ENCODE results near the gene ANKS1A. TPM values are rescaled to one million over a fixed set of nuclear protein-coding genes. Genes with fewer than 3 reads are reported as not detected.

ANKS1A gene
- polyA plus RNA-seq, 1 experiment: 5.1 TPM

GRCh38 chr6:34955442-34955841 lies 66.4 kb downstream of the ANKS1A start:
- Histone ChIP-seq H3K27me3 (ENCODE audit: control insufficient read depth, insufficient read depth, low read length) (no peaks in the 10 kb centered on the region), H3K4me3 (ENCODE audit: low read depth, low read length) (no peak overlapping the region), H3K9me3 (ENCODE audit: control insufficient read depth, insufficient read depth, low read length) (no peaks in the 10 kb centered on the region), H3K27ac (ENCODE audit: low read depth, low read length) (no peak overlapping the region)
- CTCF ChIA-PET: interaction anchor here (1.4 kb wide), 1 partner anchor 250 kb away, joined by 3 read pairs; no protein-coding TSS in a partner anchor
- no peak for DNase-seq (ENCODE audit: low read depth, low spot score)
- TF ChIP-seq CTCF (IDR thresholded peaks at IDR 0.05; ENCODE audit: low read depth, low read length): no peak
- POLR2A ChIA-PET: no interaction called here

- no peak for TF ChIP-seq CTCF (IDR thresholded peaks at IDR 0.05; ENCODE audit: low read depth, low read length)
- CTCF ChIA-PET: no interaction called here
- POLR2A ChIA-PET: no interaction called here
- DNase-seq (ENCODE audit: low read depth, low spot score): no peak
- H3K27me3 ChIP-seq (ENCODE audit: control insufficient read depth, insufficient read depth, low read length): no peaks in the 10 kb centered on the region
- no peak overlapping the region for H3K4me3 ChIP-seq (ENCODE audit: low read depth, low read length)
- no peak overlapping the region for H3K27ac ChIP-seq (ENCODE audit: low read depth, low read length)
- no peaks in the 10 kb centered on the region for H3K9me3 ChIP-seq (ENCODE audit: control insufficient read depth, insufficient read depth, low read length)
These were observed 68.3 kb downstream of the ANKS1A start for GRCh38 chr6:34957231-34957783.

- no peaks in the 10 kb centered on the region for H3K9me3 ChIP-seq (ENCODE audit: control insufficient read depth, insufficient read depth, low read length)
- no peak overlapping the region for H3K27ac ChIP-seq (ENCODE audit: low read depth, low read length)
- CTCF ChIA-PET: no interaction called here
- no peak overlapping the region for H3K4me3 ChIP-seq (ENCODE audit: low read depth, low read length)
- DNase-seq (ENCODE audit: low read depth, low spot score): no peak
- POLR2A ChIA-PET: no interaction called here
- no peak for TF ChIP-seq CTCF (IDR thresholded peaks at IDR 0.05; ENCODE audit: low read depth, low read length)
- no peaks in the 10 kb centered on the region for H3K27me3 ChIP-seq (ENCODE audit: control insufficient read depth, insufficient read depth, low read length)
These were observed 69.7 kb downstream of the ANKS1A start for GRCh38 chr6:34958734-34959133.

- H3K27ac ChIP-seq (ENCODE audit: low read depth, low read length): no peak overlapping the region
- H3K4me3 ChIP-seq (ENCODE audit: low read depth, low read length): no peak overlapping the region
- ChIA-PET POLR2A (no interaction called here), CTCF (no interaction called here)
- DNase-seq (ENCODE audit: low read depth, low spot score): no peak
- H3K27me3 ChIP-seq (ENCODE audit: control insufficient read depth, insufficient read depth, low read length): no peaks in the 10 kb centered on the region
- H3K9me3 ChIP-seq (ENCODE audit: control insufficient read depth, insufficient read depth, low read length): no peaks in the 10 kb centered on the region
- no peak for TF ChIP-seq CTCF (IDR thresholded peaks at IDR 0.05; ENCODE audit: low read depth, low read length)
These were observed 70.2 kb downstream of the ANKS1A start for GRCh38 chr6:34959224-34959623.

- Histone ChIP-seq H3K9me3 (ENCODE audit: control insufficient read depth, insufficient read depth, low read length) (no peaks in the 10 kb centered on the region), H3K27me3 (ENCODE audit: control insufficient read depth, insufficient read depth, low read length) (no peaks in the 10 kb centered on the region), H3K27ac (ENCODE audit: low read depth, low read length) (no peak overlapping the region), H3K4me3 (ENCODE audit: low read depth, low read length) (no peak overlapping the region)
- CTCF ChIA-PET: interaction anchor here (3.0 kb wide), 1 partner anchor 26 kb away, joined by 10 read pairs; no protein-coding TSS in a partner anchor
- POLR2A ChIA-PET: no interaction called here
- TF ChIP-seq CTCF (IDR thresholded peaks at IDR 0.05; ENCODE audit: low read depth, low read length): no peak
- no peak for DNase-seq (ENCODE audit: low read depth, low spot score)
These were observed 72.0 kb downstream of the ANKS1A start for GRCh38 chr6:34961082-34961481.

Measured in AG04450 (cell line).